GM10847 (cell line): Measurements from ENCODE around the gene OPN4.

Source experiments
- POLR2A ChIP-seq: IDR thresholded peaks from 2 replicates; pipeline ENCODE4 v1.6.1; 2011; ENCODE audit not compliant: insufficient read length; ENCODE audit errors: extremely low read depth

OPN4 gene

DNA sequence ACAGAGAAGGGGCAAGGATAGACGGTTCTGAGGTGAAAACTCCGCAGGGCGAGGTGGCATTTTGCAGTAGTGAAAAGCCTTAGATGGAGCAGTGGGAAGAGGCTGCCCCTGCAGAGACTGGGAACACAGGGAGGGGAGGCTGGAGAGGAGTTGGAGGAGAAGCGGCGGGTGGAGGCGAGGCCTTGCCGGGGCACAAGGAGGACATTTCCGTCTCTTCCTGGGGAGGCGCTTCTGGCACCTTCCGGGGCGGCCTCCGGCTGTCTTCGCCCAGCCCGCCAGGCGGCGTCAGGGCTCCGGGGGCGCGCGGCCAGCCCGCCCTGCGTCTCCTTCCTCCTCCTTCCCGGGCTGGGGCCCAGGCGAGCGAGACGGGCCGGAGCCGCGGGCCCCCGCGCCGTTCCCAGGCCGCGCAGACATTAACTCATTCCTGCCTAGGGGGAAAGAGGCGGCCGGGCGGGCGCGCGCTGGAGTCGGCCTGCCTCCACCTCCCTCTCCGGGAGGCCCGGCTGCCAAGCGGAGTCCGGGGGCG, 56.7 kb downstream of the OPN4 start:
- peak; percentile 52 for TF ChIP-seq POLR2A

DNA sequence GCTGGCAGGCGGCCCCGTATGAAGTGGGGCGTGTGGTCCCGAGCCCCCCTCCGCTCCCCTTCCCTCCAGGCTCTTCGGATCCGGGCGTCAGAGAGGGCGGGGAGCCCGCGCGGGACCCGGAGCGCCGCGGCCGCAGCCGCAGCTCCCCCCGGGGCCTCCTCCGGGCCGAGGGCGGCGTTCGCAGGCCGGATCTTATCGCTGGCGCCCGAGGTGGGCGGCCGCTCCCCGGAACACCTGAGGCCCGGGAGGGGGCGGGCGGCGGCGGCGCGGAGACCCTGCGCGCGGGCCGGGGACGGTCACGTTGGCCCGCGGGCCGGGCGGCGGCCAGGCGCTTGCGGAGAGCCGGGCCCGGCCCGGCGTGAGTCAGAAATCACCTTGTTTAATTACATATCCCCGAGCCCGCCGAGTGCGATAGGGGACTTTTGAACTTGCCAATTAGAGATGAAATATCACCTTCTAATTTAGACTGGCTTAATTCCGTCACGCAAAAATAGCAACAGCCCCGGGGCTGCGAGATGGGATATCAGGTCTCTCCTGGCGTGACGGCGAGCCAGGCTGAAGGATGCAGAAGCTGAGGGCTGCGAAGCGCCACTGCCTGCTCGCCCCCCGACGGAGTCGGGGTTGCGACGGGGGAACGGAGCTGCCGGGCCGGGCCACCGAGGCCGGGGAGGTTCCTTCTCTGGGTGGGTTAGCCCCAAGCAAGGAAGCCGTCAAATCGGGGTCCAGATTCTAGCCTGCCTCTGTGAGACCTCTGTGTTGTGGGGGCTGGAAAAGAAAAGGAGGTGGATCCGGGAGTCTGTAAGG, 57.4 kb downstream of the OPN4 start:
- no peak for TF ChIP-seq POLR2A

DNA sequence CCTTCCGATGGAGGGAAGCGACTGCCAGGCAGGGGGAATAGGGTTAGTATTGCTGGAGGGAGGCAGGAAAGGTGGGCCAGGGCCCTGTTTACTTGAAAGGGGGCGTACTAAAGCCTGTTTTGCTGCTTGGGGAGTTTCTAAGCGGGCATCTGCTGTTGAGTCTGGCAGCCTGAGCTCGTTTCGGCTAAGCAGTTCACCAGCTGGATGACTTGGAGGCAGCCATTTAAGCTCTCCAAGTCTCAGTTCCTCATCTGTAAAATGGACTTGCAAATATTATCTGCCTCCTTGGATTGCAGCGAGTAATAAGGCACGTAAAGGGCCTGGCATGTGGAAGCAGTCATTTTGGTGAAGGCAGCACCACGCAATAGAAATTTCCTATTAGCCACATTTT, 58.0 kb downstream of the OPN4 start:
- no peak for TF ChIP-seq POLR2A

DNA sequence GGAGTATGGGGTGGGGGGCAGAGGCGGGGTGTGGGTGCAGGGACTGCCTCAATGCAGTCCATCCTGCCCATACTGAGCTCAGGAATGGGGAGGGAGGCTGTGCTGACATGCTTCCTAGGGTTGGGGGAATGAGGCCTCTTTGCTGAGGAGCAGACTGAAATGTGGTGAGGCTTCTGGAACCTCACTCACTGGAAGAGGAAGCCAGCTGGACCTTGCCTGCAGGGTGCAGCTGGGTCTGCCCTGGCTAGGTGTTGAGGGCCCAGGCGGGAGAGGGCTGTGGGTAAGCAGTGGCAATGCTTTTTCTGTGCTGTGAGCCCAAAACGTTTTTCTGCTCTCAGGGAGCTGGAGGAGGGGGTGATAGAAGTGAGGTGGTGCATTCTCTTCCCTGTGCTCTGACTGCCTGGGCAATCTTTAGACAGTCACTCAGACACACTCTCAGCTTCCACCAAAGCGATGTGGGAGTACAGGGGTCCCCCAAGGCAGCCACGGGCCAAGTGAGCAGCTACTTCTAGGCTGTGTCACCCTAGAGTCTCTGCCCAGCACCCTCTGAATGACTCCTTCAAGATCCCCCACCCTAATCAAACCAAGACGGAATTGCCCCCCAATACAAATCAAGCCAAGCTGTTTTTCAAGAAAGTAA, 60.9 kb downstream of the OPN4 start:
- TF ChIP-seq POLR2A = no peak

DNA sequence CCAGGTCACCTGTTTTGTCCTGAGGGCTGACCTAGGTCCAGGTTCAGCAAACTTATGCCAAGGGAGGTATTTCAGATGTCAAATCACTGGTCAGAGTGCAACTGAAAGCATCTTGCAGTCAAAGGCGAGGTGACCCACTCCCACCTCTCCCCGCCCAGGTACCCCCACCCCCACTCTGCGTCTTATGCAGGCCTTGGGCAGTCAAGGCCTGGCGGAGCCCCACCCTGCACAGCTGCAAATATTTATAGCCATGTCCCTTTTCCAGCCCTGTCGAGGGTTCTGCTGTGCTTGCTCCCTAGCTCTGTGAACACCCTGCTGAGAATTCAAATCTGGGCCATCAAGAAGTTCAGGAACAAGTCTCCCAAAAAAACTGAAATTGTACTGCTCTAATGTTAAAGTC, 61.5 kb downstream of the OPN4 start:
- no peak for TF ChIP-seq POLR2A
